GM12864 (cell line): Measurements from ENCODE around the gene ATP8B3.

Experiments
- DNase-seq: peaks from one replicate; pipeline ENCODE4 v3.0.0-alpha.2; 2011; ENCODE audit warnings: low read depth
- H3K4me3 ChIP-seq: 2 replicates; pipeline ENCODE4 v1.5.1; 2011; ENCODE audit warnings: mild to moderate bottlenecking, low read depth, low read length, control low read depth
- TF ChIP-seq, protein P1 (sequence below): IDR thresholded peaks from 2 replicates; pipeline ENCODE4 v1.5.1; 2011; ENCODE audit warnings: low read depth, mild to moderate bottlenecking, moderate library complexity, low read length, control low read depth, inconsistent platforms; ENCODE audit errors: missing control alignments

Gene ATP8B3, protein sequence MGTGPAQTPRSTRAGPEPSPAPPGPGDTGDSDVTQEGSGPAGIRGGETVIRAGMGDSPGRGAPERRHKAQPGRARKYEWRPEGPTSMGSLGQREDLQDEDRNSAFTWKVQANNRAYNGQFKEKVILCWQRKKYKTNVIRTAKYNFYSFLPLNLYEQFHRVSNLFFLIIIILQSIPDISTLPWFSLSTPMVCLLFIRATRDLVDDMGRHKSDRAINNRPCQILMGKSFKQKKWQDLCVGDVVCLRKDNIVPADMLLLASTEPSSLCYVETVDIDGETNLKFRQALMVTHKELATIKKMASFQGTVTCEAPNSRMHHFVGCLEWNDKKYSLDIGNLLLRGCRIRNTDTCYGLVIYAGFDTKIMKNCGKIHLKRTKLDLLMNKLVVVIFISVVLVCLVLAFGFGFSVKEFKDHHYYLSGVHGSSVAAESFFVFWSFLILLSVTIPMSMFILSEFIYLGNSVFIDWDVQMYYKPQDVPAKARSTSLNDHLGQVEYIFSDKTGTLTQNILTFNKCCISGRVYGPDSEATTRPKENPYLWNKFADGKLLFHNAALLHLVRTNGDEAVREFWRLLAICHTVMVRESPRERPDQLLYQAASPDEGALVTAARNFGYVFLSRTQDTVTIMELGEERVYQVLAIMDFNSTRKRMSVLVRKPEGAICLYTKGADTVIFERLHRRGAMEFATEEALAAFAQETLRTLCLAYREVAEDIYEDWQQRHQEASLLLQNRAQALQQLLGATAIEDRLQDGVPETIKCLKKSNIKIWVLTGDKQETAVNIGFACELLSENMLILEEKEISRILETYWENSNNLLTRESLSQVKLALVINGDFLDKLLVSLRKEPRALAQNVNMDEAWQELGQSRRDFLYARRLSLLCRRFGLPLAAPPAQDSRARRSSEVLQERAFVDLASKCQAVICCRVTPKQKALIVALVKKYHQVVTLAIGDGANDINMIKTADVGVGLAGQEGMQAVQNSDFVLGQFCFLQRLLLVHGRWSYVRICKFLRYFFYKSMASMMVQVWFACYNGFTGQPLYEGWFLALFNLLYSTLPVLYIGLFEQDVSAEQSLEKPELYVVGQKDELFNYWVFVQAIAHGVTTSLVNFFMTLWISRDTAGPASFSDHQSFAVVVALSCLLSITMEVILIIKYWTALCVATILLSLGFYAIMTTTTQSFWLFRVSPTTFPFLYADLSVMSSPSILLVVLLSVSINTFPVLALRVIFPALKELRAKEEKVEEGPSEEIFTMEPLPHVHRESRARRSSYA (N-terminal part only)

DNA sequence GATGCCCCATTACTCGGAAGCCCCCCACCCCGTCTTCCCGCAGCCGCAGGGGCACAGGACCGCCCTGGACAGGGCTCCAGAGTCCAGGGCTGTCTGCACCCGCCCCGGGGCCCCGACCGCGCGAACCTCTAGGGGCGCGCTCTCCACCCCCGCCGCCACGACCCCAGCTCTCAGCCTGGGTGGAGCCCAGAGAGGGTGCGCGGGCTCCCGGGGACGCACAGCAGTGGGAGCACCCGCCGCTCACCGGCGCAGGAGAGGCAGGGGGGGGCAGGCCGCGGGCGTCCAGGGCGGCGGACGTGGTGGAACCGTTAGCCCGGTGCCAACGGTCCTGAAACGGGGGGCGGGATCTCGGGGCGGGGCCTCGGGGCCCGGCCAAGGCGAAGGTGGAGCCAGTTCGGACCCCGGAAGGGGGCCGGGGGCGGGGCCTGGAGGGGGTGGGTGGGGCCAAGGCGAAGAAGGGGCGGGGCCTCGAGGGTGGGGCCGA, at the start of gene ATP8B3:
ATP8B3 (minus strand) TSS at position 335 of the 484 bp plus-strand sequence. CDS start 540 bp downstream, outside the sequence.
- no peak for DNase-seq
- peak within 1 kb of the TSS; percentile 59 for H3K4me3 ChIP-seq
- TF ChIP-seq, protein P1, sequence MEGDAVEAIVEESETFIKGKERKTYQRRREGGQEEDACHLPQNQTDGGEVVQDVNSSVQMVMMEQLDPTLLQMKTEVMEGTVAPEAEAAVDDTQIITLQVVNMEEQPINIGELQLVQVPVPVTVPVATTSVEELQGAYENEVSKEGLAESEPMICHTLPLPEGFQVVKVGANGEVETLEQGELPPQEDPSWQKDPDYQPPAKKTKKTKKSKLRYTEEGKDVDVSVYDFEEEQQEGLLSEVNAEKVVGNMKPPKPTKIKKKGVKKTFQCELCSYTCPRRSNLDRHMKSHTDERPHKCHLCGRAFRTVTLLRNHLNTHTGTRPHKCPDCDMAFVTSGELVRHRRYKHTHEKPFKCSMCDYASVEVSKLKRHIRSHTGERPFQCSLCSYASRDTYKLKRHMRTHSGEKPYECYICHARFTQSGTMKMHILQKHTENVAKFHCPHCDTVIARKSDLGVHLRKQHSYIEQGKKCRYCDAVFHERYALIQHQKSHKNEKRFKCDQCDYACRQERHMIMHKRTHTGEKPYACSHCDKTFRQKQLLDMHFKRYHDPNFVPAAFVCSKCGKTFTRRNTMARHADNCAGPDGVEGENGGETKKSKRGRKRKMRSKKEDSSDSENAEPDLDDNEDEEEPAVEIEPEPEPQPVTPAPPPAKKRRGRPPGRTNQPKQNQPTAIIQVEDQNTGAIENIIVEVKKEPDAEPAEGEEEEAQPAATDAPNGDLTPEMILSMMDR = peak; percentile 43

DNA sequence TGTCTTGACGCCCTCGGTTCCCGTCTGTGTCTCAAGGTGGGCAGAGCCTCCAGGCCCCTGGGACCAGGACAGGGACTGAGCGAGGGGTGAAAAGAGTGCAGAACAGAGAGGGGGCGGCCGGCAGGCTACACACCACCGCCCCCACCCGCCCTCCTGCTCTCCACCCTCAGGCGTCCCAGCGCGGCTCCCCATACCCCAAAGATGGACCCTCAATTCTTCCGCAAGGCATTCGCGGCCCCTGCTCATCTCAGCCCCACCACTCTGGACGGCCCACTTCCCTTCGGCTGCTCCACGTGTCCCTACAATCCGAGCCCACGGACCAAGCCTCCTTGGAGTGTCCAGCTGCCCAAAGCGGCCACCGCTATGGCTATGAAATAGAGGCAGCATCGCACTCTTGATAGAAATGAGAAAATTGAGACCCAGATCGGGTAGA, 49.5 kb upstream of the ATP8B3 start:
- TF ChIP-seq, protein P1 = no peak
- DNase-seq = no peak
- H3K4me3 ChIP-seq = peak overlapping the region; percentile 81

DNA sequence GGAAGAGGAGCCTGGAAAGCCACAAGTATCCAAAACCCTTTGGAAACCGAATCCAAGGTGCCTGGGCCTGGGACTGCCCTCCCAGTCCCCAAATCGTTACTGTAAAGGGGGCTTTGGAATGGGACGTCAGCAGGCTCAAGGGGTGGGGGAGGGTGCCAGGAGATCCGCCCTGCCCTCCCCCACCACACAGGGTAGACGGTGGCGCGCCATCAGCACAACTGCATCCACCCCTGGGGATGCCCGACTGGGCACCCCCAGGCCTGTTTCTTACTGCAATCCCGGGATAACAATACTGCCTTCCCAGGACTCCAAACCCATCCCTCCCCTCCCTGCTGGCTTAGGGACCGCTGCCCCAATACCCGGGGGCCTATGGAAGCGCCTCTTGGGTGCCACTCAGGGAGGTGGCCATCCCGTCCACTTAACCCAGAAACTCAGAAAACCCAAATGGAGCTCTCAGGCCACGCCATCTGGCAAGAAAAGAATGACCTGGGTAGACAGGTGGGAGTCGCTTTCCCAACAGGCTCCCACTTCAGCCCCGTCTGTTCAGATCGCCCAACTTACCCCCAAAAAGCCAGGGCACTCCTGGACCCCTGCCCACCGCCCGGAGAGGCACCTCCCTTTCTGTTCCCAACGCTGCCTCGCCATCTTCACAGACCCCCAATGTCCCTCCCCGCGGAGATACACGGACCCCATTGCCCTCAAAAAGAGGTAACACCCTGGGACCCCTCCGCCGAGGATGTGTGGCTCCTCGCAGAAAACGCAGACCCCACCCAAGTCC, 48.9 kb upstream of the ATP8B3 start:
- no peak for DNase-seq
- TF ChIP-seq, protein P1 = no peak
- H3K4me3 ChIP-seq = peak overlapping the region; percentile 81

DNA sequence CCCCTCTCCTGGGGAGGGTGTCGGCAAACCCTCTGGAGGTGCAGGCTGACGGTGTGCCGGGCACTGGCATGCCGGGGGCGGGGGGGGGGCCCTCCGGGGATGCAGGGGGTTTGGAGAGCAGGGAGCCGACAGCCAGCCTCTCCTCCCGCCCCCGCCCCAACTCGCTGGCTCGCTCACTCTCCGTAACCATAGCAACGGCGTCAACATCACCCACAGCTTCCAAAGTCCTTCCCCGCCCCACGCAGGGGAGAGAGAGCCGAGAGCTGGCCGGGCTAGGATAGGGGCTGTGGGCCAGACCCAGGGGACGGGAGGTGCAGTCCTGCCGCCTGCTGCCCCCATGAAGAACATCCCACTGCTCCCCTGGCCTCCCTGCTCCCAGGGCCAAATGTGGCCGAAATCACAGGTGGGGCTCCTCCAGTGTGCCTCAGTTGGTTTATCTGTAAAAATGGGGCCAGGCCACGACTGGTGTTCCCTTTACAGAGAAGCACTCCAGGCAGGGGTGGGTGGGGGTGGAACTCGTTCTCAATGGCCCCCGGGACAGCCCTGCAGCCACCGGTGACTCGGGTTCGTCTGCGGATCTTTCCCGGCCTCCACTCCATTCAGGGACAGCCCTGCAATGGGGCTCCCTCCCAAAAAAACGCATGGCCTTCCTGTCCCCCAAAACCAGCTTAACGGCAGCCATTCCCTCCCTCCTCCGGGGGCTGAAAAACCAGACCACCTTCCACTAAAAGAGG, 48.1 kb upstream of the ATP8B3 start:
- peak overlapping the region; percentile 81 for H3K4me3 ChIP-seq
- TF ChIP-seq, protein P1 = no peak
- DNase-seq = no peak

DNA sequence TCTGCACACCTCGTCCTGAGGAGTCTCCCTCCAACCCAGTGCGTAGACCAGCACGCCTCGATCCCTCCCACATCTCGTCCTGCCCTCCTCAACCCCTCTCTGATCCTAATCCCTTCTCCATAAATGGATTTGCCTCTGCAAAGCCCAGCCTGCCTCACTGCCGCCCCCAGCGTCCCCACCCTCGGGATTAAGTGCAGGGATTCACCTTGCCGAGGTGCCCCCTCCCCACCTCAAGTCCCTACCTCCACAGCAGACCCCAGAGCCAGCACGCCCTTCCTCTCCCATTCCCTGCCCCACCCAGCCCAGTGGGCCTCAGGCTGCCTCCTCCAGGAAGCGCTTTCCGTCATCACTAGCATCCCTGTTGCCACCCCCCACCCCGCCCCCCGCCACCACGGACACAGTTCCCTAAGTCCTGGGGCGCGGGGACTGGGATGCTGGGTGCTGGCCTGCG, 47.3 kb upstream of the ATP8B3 start:
- no peak for DNase-seq
- no peak overlapping the region for H3K4me3 ChIP-seq
- TF ChIP-seq, protein P1 = no peak
